ENCODE results near the gene ARID1B.

DNA sequence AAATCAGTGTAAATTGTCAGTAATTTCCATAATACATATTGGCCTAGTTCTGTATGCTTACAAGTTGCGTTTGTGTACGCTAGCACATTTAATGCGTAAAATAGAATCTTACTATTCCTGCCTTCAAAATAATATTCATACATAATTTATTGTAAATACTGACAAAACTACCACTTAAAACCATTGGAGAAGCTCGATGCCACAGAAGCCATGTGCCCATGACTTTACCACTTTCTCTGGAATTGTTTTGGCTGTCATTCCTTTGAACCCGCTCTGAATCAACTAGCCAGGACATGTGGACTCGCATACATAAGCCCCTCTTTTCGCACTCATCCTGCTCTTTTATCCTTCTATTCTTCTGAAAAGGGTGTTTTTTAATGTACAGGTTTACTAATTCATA, 394.6 kb downstream of the ARID1B start:
- TF ChIP-seq, protein P1, sequence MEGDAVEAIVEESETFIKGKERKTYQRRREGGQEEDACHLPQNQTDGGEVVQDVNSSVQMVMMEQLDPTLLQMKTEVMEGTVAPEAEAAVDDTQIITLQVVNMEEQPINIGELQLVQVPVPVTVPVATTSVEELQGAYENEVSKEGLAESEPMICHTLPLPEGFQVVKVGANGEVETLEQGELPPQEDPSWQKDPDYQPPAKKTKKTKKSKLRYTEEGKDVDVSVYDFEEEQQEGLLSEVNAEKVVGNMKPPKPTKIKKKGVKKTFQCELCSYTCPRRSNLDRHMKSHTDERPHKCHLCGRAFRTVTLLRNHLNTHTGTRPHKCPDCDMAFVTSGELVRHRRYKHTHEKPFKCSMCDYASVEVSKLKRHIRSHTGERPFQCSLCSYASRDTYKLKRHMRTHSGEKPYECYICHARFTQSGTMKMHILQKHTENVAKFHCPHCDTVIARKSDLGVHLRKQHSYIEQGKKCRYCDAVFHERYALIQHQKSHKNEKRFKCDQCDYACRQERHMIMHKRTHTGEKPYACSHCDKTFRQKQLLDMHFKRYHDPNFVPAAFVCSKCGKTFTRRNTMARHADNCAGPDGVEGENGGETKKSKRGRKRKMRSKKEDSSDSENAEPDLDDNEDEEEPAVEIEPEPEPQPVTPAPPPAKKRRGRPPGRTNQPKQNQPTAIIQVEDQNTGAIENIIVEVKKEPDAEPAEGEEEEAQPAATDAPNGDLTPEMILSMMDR (conservative IDR thresholded peaks at IDR 0.05; ENCODE audit: low read depth, low read length) = no peak
- no peak for TF ChIP-seq EZH2 (IDR thresholded peaks at IDR 0.05; ENCODE audit: borderline replicate concordance, low read depth, low read length, poor library complexity, severe bottlenecking)
